H9 (cell line): ENCODE results near the gene KNSTRN. TPM values are rescaled to one million over a fixed set of nuclear protein-coding genes. Genes with fewer than 3 reads are reported as not detected.

ENCODE experiments used
- DNase-seq: peaks from one replicate; pipeline ENCODE4 v3.0.0-alpha.2; 2017
- H2AFZ ChIP-seq: one replicate; pipeline ENCODE4 v1.6.1; 2013; ENCODE audit warnings: mild to moderate bottlenecking, low read length, control low read depth, moderate library complexity
- H2AK5ac ChIP-seq: 2 replicates; pipeline ENCODE4 v1.6.1; 2013; ENCODE audit warnings: low read length, control low read depth, mixed read lengths; ENCODE audit not compliant: insufficient read length
- H2BK120ac ChIP-seq: one replicate; pipeline ENCODE4 v1.6.1; 2013; ENCODE audit warnings: low read depth, mild to moderate bottlenecking, low read length, control low read depth, inconsistent platforms; ENCODE audit not compliant: poor library complexity, severe bottlenecking
- H2BK12ac ChIP-seq: 2 replicates; pipeline ENCODE4 v1.6.1; 2013; ENCODE audit warnings: low read length, control low read depth, mixed read lengths, low read depth; ENCODE audit not compliant: insufficient read length
- H2BK15ac ChIP-seq: 2 replicates; pipeline ENCODE4 v1.6.1; 2013; ENCODE audit warnings: low read depth, low read length, control low read depth
- H2BK20ac ChIP-seq: one replicate; pipeline ENCODE4 v1.6.1; 2013; ENCODE audit warnings: low read depth, mild to moderate bottlenecking, low read length, control low read depth, inconsistent platforms; ENCODE audit not compliant: poor library complexity, severe bottlenecking
- H2BK5ac ChIP-seq: 2 replicates; pipeline ENCODE4 v1.6.1; 2013; ENCODE audit warnings: low read length, control low read depth, mixed read lengths; ENCODE audit not compliant: insufficient read length
- H3K14ac ChIP-seq: 2 replicates; pipeline ENCODE4 v1.6.1; 2013; ENCODE audit warnings: low read length, control low read depth; ENCODE audit not compliant: insufficient read depth
- H3K18ac ChIP-seq: 2 replicates; pipeline ENCODE4 v1.6.1; 2013; ENCODE audit warnings: low read depth, mild to moderate bottlenecking, mixed read lengths, low read length, control low read depth; ENCODE audit not compliant: insufficient read length
- H3K23ac ChIP-seq: 2 replicates; pipeline ENCODE4 v1.6.1; 2013; ENCODE audit warnings: low read length, control low read depth, mixed read lengths, low read depth; ENCODE audit not compliant: insufficient read length
- H3K23me2 ChIP-seq: 2 replicates; pipeline ENCODE4 v1.6.1; 2013; ENCODE audit warnings: low read depth, mild to moderate bottlenecking, mixed read lengths, low read length, control low read depth; ENCODE audit not compliant: insufficient read length, poor library complexity, severe bottlenecking
- H3K27ac ChIP-seq: 2 replicates; pipeline ENCODE4 v1.5.1; 2013; ENCODE audit warnings: low read length, control low read depth, mixed read lengths, low read depth; ENCODE audit not compliant: insufficient read length
- H3K27me3 ChIP-seq: 2 replicates; pipeline ENCODE4 v1.6.1; 2013; ENCODE audit warnings: low read length, control low read depth, inconsistent platforms; ENCODE audit not compliant: insufficient read depth
- H3K4ac ChIP-seq: 2 replicates; pipeline ENCODE4 v1.6.1; 2013; ENCODE audit warnings: low read depth, mild to moderate bottlenecking, control low read depth, inconsistent platforms, low read length, moderate library complexity
- H3K4me1 ChIP-seq: 2 replicates; pipeline ENCODE4 v1.6.1; 2013; ENCODE audit warnings: low read length, control low read depth, inconsistent platforms; ENCODE audit not compliant: insufficient read depth
- H3K4me2 ChIP-seq: 2 replicates; pipeline ENCODE4 v1.6.1; 2013; ENCODE audit warnings: low read length, control low read depth, mixed read lengths; ENCODE audit not compliant: insufficient read length, insufficient read depth
- H3K56ac ChIP-seq: 2 replicates; pipeline ENCODE4 v1.6.1; 2013; ENCODE audit warnings: low read depth, mild to moderate bottlenecking, mixed read lengths, low read length, control low read depth; ENCODE audit not compliant: insufficient read length
- H3K79me1 ChIP-seq: 2 replicates; pipeline ENCODE4 v1.6.1; 2013; ENCODE audit warnings: low read depth, mild to moderate bottlenecking, moderate library complexity, low read length, control low read depth, inconsistent platforms; ENCODE audit not compliant: insufficient read depth, poor library complexity, severe bottlenecking
- H3K79me2 ChIP-seq: 2 replicates; pipeline ENCODE4 v1.6.1; 2013; ENCODE audit warnings: low read length, control low read depth, inconsistent platforms; ENCODE audit not compliant: insufficient read depth
- H3K9ac ChIP-seq: 2 replicates; pipeline ENCODE4 v1.6.1; 2013; ENCODE audit warnings: low read length, control low read depth, mixed read lengths; ENCODE audit not compliant: insufficient read length; ENCODE audit errors: extremely low read depth
- H3K9me3 ChIP-seq: one replicate; pipeline ENCODE4 v1.6.1; 2013; ENCODE audit warnings: low read depth, low read length, inconsistent platforms; ENCODE audit not compliant: control insufficient read depth
- H3T11ph ChIP-seq: one replicate; pipeline ENCODE4 v1.6.1; 2013; ENCODE audit warnings: mild to moderate bottlenecking, low read length, control low read depth, inconsistent platforms
- H4K20me1 ChIP-seq: one replicate; pipeline ENCODE4 v1.6.1; 2013; ENCODE audit not compliant: control insufficient read depth, insufficient read length, insufficient read depth
- H4K5ac ChIP-seq: 2 replicates; pipeline ENCODE4 v1.6.1; 2013; ENCODE audit warnings: low read depth, mild to moderate bottlenecking, mixed read lengths, low read length, control low read depth; ENCODE audit not compliant: insufficient read length
- H4K8ac ChIP-seq: replicated peaks from 2 replicates; pipeline ENCODE4 v1.6.1; 2013; ENCODE audit warnings: low read length, control low read depth, mixed read lengths, low read depth; ENCODE audit not compliant: insufficient read length
- H4K91ac ChIP-seq: 2 replicates; pipeline ENCODE4 v1.6.1; 2013; ENCODE audit warnings: low read depth, mild to moderate bottlenecking, moderate library complexity, mixed read lengths, low read length, control low read depth; ENCODE audit not compliant: insufficient read length
- H3K27ac Mint-ChIP-seq, 3 experiments: 2 replicates in 2 of 3; 3 replicates in 1 of 3; pipeline ENCODE4 v1.8.0; 2020 to 2021; ENCODE audit warnings: mixed read lengths in 3 of 3, mild to moderate bottlenecking in 1 of 3, moderate library complexity in 1 of 3
- H3K27me3 Mint-ChIP-seq: 2 replicates; pipeline ENCODE4 v1.8.0; 2021; ENCODE audit warnings: low read depth, mild to moderate bottlenecking, moderate library complexity, mixed read lengths
- H3K36me3 Mint-ChIP-seq, 3 experiments: 2 replicates in 2 of 3; 3 replicates in 1 of 3; pipeline ENCODE4 v1.8.0; 2020 to 2021; ENCODE audit warnings: low read depth in 3 of 3, mixed read lengths in 3 of 3; ENCODE audit not compliant: insufficient read depth in 1 of 3
- H3K4me1 Mint-ChIP-seq, 2 experiments: 2 replicates each; pipeline ENCODE4 v1.8.0; 2020; ENCODE audit warnings: mixed read lengths in 2 of 2
- H3K4me3 Mint-ChIP-seq, 2 experiments: 2 replicates in 1 of 2; 3 replicates in 1 of 2; pipeline ENCODE4 v1.8.0; 2020 to 2021; ENCODE audit warnings: mild to moderate bottlenecking in 2 of 2, mixed read lengths in 2 of 2, moderate library complexity in 1 of 2
- H3K9me3 Mint-ChIP-seq, 2 experiments: 2 replicates in 1 of 2; 3 replicates in 1 of 2; pipeline ENCODE4 v1.8.0; 2020; ENCODE audit warnings: mild to moderate bottlenecking in 2 of 2, mixed read lengths in 2 of 2, moderate library complexity in 1 of 2
- CTCF ChIP-seq: fragments of 200-600 bp; sonication (generic); conservative IDR thresholded peaks from 3 replicates; pipeline ENCODE4 v1.8.0; 2021; ENCODE audit warnings: antibody characterized with exemption, mild to moderate bottlenecking
- WGBS: extraction: QIAGEN DNeasy Blood & Tissue Kit; methylation state at CpG from one replicate; pipeline ENCODE4 v1.1.7; 2013; ENCODE audit warnings: missing lambda C conversion rate, low lambda C conversion rate, mixed read lengths; ENCODE audit not compliant: insufficient read length; ENCODE audit errors: extremely low coverage; 5-methylcytosine and 5-hydroxymethylcytosine counted together
- total RNA-seq: library from RNA; stranded (reverse); gene quantifications from 2 replicates; pipeline ENCODE4 v1.2.1, GENCODE V29; 2021

The KNSTRN gene
- total RNA-seq, 1 experiment from 2014 or later: 53.9 TPM

- H4K5ac ChIP-seq: no peak overlapping the region
- peaks cover 0 to 4% (median 3%) of the 10 kb centered on the region in 3 experiments; a peak in 2 of 7 replicates for H3K36me3 Mint-ChIP-seq
- peak; percentile 62 for TF ChIP-seq CTCF
- no peak overlapping the region for H3T11ph ChIP-seq
- H2BK12ac ChIP-seq: no peak overlapping the region
- DNase-seq: peak; percentile 70
- no peak overlapping the region for H3K18ac ChIP-seq
- H4K20me1 ChIP-seq: no peaks in the 10 kb centered on the region
- no peak overlapping the region for H3K14ac ChIP-seq
- H2BK20ac ChIP-seq: no peak overlapping the region
- no peak overlapping the region for H3K56ac ChIP-seq
- no peak overlapping the region for H3K4me2 ChIP-seq
- H3K27me3 ChIP-seq: no peaks in the 10 kb centered on the region
- peaks cover 11% of the 10 kb centered on the region for H3K27me3 Mint-ChIP-seq
- no CpG with 5 or more reads among the region's 5 CpGs for WGBS
- H3K79me2 ChIP-seq: no peaks in the 10 kb centered on the region
- no peak overlapping the region for H3K27ac Mint-ChIP-seq
- no peak overlapping the region for H2AFZ ChIP-seq
- no peak overlapping the region for H3K23ac ChIP-seq
- H4K91ac ChIP-seq: no peak overlapping the region
- no peak overlapping the region for H3K4ac ChIP-seq
- no peaks in the 10 kb centered on the region for H3K4me1 ChIP-seq
- no peak overlapping the region for H3K27ac ChIP-seq
- H2BK5ac ChIP-seq: no peak overlapping the region
- no peak overlapping the region for H2BK120ac ChIP-seq
- H3K9me3 Mint-ChIP-seq: no peaks in the 10 kb centered on the region
- H3K79me1 ChIP-seq: no peaks in the 10 kb centered on the region
- H3K9me3 ChIP-seq: no peaks in the 10 kb centered on the region
- no peak overlapping the region for H2AK5ac ChIP-seq
- H4K8ac ChIP-seq: no peak overlapping the region
- H3K4me1 Mint-ChIP-seq: peaks cover 21 to 44% of the 10 kb centered on the region in 2 experiments
- H3K23me2 ChIP-seq: no peaks in the 10 kb centered on the region
- H3K4me3 Mint-ChIP-seq: peak overlapping the region in 1 of 2 experiments; percentile 12; a peak in 2 of 5 replicates
- no peak overlapping the region for H3K9ac ChIP-seq
- H2BK15ac ChIP-seq: no peak overlapping the region
These were observed 45.8 kb upstream of the KNSTRN start for GRCh38 chr15:40336744-40337122.
